ENCODE results near the gene RPA3.

RPA3 gene

GRCh38 chr7:7750571-7751242, 32.3 kb upstream of the RPA3 start:
- no peaks in the 10 kb centered on the region for H3K9me3 ChIP-seq (ENCODE audit: control insufficient read depth in 2 of 2, low read length in 2 of 2)
- peaks cover 13% of the 10 kb centered on the region for H3K4me1 ChIP-seq (ENCODE audit: control insufficient read depth, insufficient read depth, low read length)
- H3K9ac ChIP-seq (ENCODE audit: low read length in 2 of 2) = peak overlapping the region in 1 of 2 donors; percentile 3
- peak overlapping the region; percentile 35 to 61 for H3K4me3 ChIP-seq (ENCODE audit: low read length in 2 of 2)
- H3K27ac ChIP-seq (ENCODE audit: low read length) = peak overlapping the region; percentile 3
- no peaks in the 10 kb centered on the region for H3K36me3 ChIP-seq (ENCODE audit: control insufficient read depth in 2 of 2, insufficient read depth in 2 of 2, low read length in 2 of 2)
- H3K27me3 ChIP-seq (ENCODE audit: control insufficient read depth in 1 of 2, insufficient read depth in 2 of 2, low read length in 2 of 2) = no peaks in the 10 kb centered on the region

GRCh38 chr7:7746458-7746857, 28.1 kb upstream of the RPA3 start:
- no peak overlapping the region for H3K4me3 ChIP-seq (ENCODE audit: low read length in 2 of 2)
- H3K36me3 ChIP-seq (ENCODE audit: control insufficient read depth in 2 of 2, insufficient read depth in 2 of 2, low read length in 2 of 2) = no peaks in the 10 kb centered on the region
- no peak overlapping the region for H3K27ac ChIP-seq (ENCODE audit: low read length)
- H3K9me3 ChIP-seq (ENCODE audit: control insufficient read depth in 2 of 2, low read length in 2 of 2) = no peaks in the 10 kb centered on the region
- H3K9ac ChIP-seq (ENCODE audit: low read length in 2 of 2) = no peak overlapping the region
- peaks cover 17% of the 10 kb centered on the region for H3K4me1 ChIP-seq (ENCODE audit: control insufficient read depth, insufficient read depth, low read length)
- H3K27me3 ChIP-seq (ENCODE audit: control insufficient read depth in 1 of 2, insufficient read depth in 2 of 2, low read length in 2 of 2) = no peaks in the 10 kb centered on the region

GRCh38 chr7:7745966-7746365, 27.6 kb upstream of the RPA3 start:
- no peaks in the 10 kb centered on the region for H3K36me3 ChIP-seq (ENCODE audit: control insufficient read depth in 2 of 2, insufficient read depth in 2 of 2, low read length in 2 of 2)
- no peak overlapping the region for H3K9ac ChIP-seq (ENCODE audit: low read length in 2 of 2)
- H3K9me3 ChIP-seq (ENCODE audit: control insufficient read depth in 2 of 2, low read length in 2 of 2) = no peaks in the 10 kb centered on the region
- no peaks in the 10 kb centered on the region for H3K27me3 ChIP-seq (ENCODE audit: control insufficient read depth in 1 of 2, insufficient read depth in 2 of 2, low read length in 2 of 2)
- H3K4me3 ChIP-seq (ENCODE audit: low read length in 2 of 2) = no peak overlapping the region
- peaks cover 14% of the 10 kb centered on the region for H3K4me1 ChIP-seq (ENCODE audit: control insufficient read depth, insufficient read depth, low read length)
- peak overlapping the region; percentile 26 for H3K27ac ChIP-seq (ENCODE audit: low read length)

- no peak overlapping the region for H3K4me3 ChIP-seq (ENCODE audit: low read length in 2 of 2)
- H3K27me3 ChIP-seq (ENCODE audit: control insufficient read depth in 1 of 2, insufficient read depth in 2 of 2, low read length in 2 of 2) = no peaks in the 10 kb centered on the region
- H3K9me3 ChIP-seq (ENCODE audit: control insufficient read depth in 2 of 2, low read length in 2 of 2) = no peaks in the 10 kb centered on the region
- H3K27ac ChIP-seq (ENCODE audit: low read length) = no peak overlapping the region
- H3K4me1 ChIP-seq (ENCODE audit: control insufficient read depth, insufficient read depth, low read length) = peaks cover 14% of the 10 kb centered on the region
- H3K9ac ChIP-seq (ENCODE audit: low read length in 2 of 2) = no peak overlapping the region
- no peaks in the 10 kb centered on the region for H3K36me3 ChIP-seq (ENCODE audit: control insufficient read depth in 2 of 2, insufficient read depth in 2 of 2, low read length in 2 of 2)
These were observed 26.9 kb upstream of the RPA3 start for GRCh38 chr7:7745258-7745657.

DNA sequence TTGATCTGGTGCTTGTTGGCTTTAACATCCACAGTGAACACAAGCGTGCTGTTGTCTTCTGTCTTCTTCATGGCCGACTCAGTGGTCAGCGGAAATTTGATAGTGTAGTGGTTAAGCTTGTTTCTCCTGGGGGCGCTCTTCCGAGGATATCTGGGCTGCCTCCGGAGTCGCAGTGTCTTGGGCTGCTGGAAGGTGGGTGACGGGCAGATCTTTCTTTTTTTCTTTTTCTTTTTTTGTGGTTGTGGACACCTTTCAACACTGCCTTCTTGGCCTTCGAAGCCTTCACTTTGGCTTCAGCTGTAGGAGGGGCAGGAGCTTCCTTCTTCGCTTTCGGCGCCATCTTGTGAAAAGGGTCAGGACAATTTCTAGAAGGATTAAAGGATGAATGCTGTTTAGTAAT, 23.8 kb upstream of the RPA3 start:
- no peaks in the 10 kb centered on the region for H3K9me3 ChIP-seq (ENCODE audit: control insufficient read depth in 2 of 2, low read length in 2 of 2)
- H3K27ac ChIP-seq (ENCODE audit: low read length) = no peak overlapping the region
- no peaks in the 10 kb centered on the region for H3K27me3 ChIP-seq (ENCODE audit: control insufficient read depth in 1 of 2, insufficient read depth in 2 of 2, low read length in 2 of 2)
- H3K4me1 ChIP-seq (ENCODE audit: control insufficient read depth, insufficient read depth, low read length) = peaks cover 14% of the 10 kb centered on the region
- no peaks in the 10 kb centered on the region for H3K36me3 ChIP-seq (ENCODE audit: control insufficient read depth in 2 of 2, insufficient read depth in 2 of 2, low read length in 2 of 2)
- H3K9ac ChIP-seq (ENCODE audit: low read length in 2 of 2) = no peak overlapping the region
- no peak overlapping the region for H3K4me3 ChIP-seq (ENCODE audit: low read length in 2 of 2)

DNA sequence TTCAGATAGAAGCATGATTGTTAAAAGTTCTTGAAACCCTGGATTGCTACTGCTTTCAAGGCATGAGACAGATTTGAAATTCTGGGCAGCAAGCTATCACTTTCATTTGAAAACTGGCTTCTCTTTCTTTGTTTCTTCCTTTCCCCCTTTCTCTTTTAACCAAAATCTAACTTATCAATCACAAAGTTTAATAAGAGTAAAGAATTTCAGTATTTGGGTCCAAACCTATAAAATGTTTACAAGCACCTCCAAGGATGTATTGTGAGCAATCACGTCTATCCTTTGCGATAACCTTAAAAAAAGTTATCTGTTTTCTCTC, 21.6 kb upstream of the RPA3 start:
- no peaks in the 10 kb centered on the region for H3K4me1 ChIP-seq (ENCODE audit: control insufficient read depth, insufficient read depth, low read length)
- peak overlapping the region in 1 of 2 donors; percentile 10 for H3K4me3 ChIP-seq (ENCODE audit: low read length in 2 of 2)
- no peaks in the 10 kb centered on the region for H3K27me3 ChIP-seq (ENCODE audit: control insufficient read depth in 1 of 2, insufficient read depth in 2 of 2, low read length in 2 of 2)
- H3K9ac ChIP-seq (ENCODE audit: low read length in 2 of 2) = no peak overlapping the region
- no peaks in the 10 kb centered on the region for H3K9me3 ChIP-seq (ENCODE audit: control insufficient read depth in 2 of 2, low read length in 2 of 2)
- no peak overlapping the region for H3K27ac ChIP-seq (ENCODE audit: low read length)
- no peaks in the 10 kb centered on the region for H3K36me3 ChIP-seq (ENCODE audit: control insufficient read depth in 2 of 2, insufficient read depth in 2 of 2, low read length in 2 of 2)

DNA sequence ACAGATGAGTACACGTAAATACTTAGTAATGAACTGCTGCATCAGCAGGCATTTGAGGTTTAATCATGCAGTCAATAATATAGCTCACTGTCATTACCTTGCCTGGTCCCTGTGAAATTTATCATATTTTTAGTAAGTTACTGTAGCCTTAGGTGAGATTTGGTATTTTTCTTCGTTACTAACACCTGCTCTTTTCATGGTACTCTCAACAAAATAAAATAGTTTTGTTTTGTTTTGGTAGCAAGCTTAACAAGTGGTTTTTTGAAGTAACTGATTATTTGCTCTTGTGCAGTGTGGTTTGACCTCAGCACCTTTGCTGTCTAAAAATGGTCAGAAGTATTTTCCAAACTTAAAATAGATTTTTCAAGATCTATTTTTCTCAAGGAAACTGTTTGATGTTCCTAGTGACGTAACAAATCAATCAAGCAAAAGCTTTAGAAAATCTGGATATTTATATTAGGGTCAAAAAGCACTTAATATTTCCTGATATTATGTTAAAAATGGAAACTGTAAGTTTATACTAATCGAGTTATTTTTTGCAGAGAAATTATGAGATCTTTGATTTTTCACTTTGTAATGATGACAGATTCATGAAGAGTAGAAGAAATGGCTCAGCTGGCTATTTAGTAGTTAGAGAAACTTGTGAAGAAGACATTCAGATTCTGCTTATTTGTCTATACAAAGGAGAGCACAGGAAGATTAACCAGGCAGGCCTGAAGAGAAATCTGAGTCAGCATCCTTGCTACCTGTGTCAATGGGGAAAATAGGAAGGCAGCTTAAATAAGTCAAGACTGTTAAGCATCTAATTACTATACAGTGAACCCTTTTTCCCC, 21.0 kb upstream of the RPA3 start:
- H3K27ac ChIP-seq (ENCODE audit: low read length) = no peak overlapping the region
- H3K4me3 ChIP-seq (ENCODE audit: low read length in 2 of 2) = peak overlapping the region in 1 of 2 donors; percentile 10
- no peaks in the 10 kb centered on the region for H3K4me1 ChIP-seq (ENCODE audit: control insufficient read depth, insufficient read depth, low read length)

GRCh38 chr7:7738622-7739021, 20.2 kb upstream of the RPA3 start:
- Histone ChIP-seq H3K27me3 (ENCODE audit: control insufficient read depth in 1 of 2, insufficient read depth in 2 of 2, low read length in 2 of 2) (no peaks in the 10 kb centered on the region), H3K36me3 (ENCODE audit: control insufficient read depth in 2 of 2, insufficient read depth in 2 of 2, low read length in 2 of 2) (no peaks in the 10 kb centered on the region), H3K27ac (ENCODE audit: low read length) (no peak overlapping the region), H3K4me3 (ENCODE audit: low read length in 2 of 2) (no peak overlapping the region), H3K4me1 (ENCODE audit: control insufficient read depth, insufficient read depth, low read length) (no peaks in the 10 kb centered on the region), H3K9me3 (ENCODE audit: control insufficient read depth in 2 of 2, low read length in 2 of 2) (no peaks in the 10 kb centered on the region), H3K9ac (ENCODE audit: low read length in 2 of 2) (no peak overlapping the region)

More for the DNA sequence above, 21.0 kb upstream of the RPA3 start:
- Histone ChIP-seq H3K36me3 (ENCODE audit: control insufficient read depth in 2 of 2, insufficient read depth in 2 of 2, low read length in 2 of 2) (no peaks in the 10 kb centered on the region), H3K9me3 (ENCODE audit: control insufficient read depth in 2 of 2, low read length in 2 of 2) (no peaks in the 10 kb centered on the region), H3K9ac (ENCODE audit: low read length in 2 of 2) (no peak overlapping the region), H3K27me3 (ENCODE audit: control insufficient read depth in 1 of 2, insufficient read depth in 2 of 2, low read length in 2 of 2) (no peaks in the 10 kb centered on the region)

GRCh38 chr7:7738177-7738576, 19.8 kb upstream of the RPA3 start:
- Histone ChIP-seq H3K9me3 (ENCODE audit: control insufficient read depth in 2 of 2, low read length in 2 of 2) (no peaks in the 10 kb centered on the region), H3K36me3 (ENCODE audit: control insufficient read depth in 2 of 2, insufficient read depth in 2 of 2, low read length in 2 of 2) (no peaks in the 10 kb centered on the region), H3K9ac (ENCODE audit: low read length in 2 of 2) (no peak overlapping the region), H3K4me3 (ENCODE audit: low read length in 2 of 2) (no peak overlapping the region), H3K4me1 (ENCODE audit: control insufficient read depth, insufficient read depth, low read length) (no peaks in the 10 kb centered on the region), H3K27me3 (ENCODE audit: control insufficient read depth in 1 of 2, insufficient read depth in 2 of 2, low read length in 2 of 2) (no peaks in the 10 kb centered on the region), H3K27ac (ENCODE audit: low read length) (no peak overlapping the region)

DNA sequence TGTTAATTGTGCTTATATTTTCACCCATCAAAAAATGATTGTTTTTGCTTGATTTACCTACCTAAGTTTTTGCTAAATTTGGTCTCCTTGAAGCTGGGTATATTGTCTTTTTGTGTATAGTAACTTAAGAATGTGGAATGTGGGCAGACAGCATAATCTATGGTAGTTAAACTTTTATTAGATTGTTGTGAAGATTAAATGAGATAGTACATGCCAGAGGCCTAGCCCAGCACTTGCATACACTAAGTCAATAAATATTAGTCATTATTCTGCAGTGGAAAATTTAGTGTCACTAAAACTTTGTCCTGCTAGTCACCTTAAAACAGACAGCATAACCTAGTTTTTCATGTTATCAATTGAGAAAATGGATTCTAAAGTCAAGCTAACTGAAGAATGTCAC, 19.3 kb upstream of the RPA3 start:
- Histone ChIP-seq H3K36me3 (ENCODE audit: control insufficient read depth in 2 of 2, insufficient read depth in 2 of 2, low read length in 2 of 2) (no peaks in the 10 kb centered on the region), H3K27ac (ENCODE audit: low read length) (no peak overlapping the region), H3K4me3 (ENCODE audit: low read length in 2 of 2) (no peak overlapping the region), H3K9me3 (ENCODE audit: control insufficient read depth in 2 of 2, low read length in 2 of 2) (no peaks in the 10 kb centered on the region), H3K27me3 (ENCODE audit: control insufficient read depth in 1 of 2, insufficient read depth in 2 of 2, low read length in 2 of 2) (no peaks in the 10 kb centered on the region), H3K9ac (ENCODE audit: low read length in 2 of 2) (no peak overlapping the region), H3K4me1 (ENCODE audit: control insufficient read depth, insufficient read depth, low read length) (no peaks in the 10 kb centered on the region)

DNA sequence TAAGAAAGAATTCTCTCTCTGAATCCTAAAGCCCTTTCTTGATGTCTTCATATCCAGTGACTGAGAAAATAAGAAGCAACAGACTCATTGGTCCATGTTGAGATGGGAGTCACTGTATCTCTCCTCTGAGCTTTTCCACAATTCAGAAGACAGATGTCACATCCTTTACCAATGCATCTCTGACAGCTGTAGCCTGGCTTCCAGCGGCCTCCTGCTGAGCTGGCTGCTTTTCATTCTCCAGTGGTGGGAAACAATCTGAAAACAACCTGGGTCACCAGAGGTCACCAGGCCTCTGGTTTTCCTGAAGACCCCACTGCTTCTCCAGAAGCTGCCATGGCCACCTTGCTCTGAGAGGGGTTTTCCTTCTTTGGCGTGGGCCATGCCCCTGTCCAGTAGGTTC, 18.3 kb upstream of the RPA3 start:
- H3K4me1 ChIP-seq (ENCODE audit: control insufficient read depth, insufficient read depth, low read length) = no peaks in the 10 kb centered on the region
- H3K9ac ChIP-seq (ENCODE audit: low read length in 2 of 2) = no peak overlapping the region
- H3K27ac ChIP-seq (ENCODE audit: low read length) = no peak overlapping the region

More for the DNA sequence above, 18.3 kb upstream of the RPA3 start:
- no peak overlapping the region for H3K4me3 ChIP-seq (ENCODE audit: low read length in 2 of 2)
- H3K36me3 ChIP-seq (ENCODE audit: control insufficient read depth in 2 of 2, insufficient read depth in 2 of 2, low read length in 2 of 2) = no peaks in the 10 kb centered on the region
- no peaks in the 10 kb centered on the region for H3K27me3 ChIP-seq (ENCODE audit: control insufficient read depth in 1 of 2, insufficient read depth in 2 of 2, low read length in 2 of 2)
- no peaks in the 10 kb centered on the region for H3K9me3 ChIP-seq (ENCODE audit: control insufficient read depth in 2 of 2, low read length in 2 of 2)
